SIG-M5 (cell line): Measurements from ENCODE around the gene NFATC2IP.
"Not testable (repeated sequence)": the region's sequence is repeated elsewhere in the genome, so short reads cannot be mapped to it uniquely, and the experiment has no call there.

Experiments used
- DNase-seq: peaks from one replicate; lab custom pipeline; 2025; lab: John Stamatoyannopoulos, UW

The NFATC2IP gene

GRCh38 chr16:28926284-28926683, 24.5 kb upstream of the NFATC2IP start:
- DNase-seq: not testable (repeated sequence)

GRCh38 chr16:28927815-28928214, 22.9 kb upstream of the NFATC2IP start:
- no peak for DNase-seq

GRCh38 chr16:28930203-28930602, 20.5 kb upstream of the NFATC2IP start:
- DNase-seq: no peak

- DNase-seq: no peak
Observed at GRCh38 chr16:28930652-28931051, 20.1 kb upstream of the NFATC2IP start.

GRCh38 chr16:28931801-28932225, 18.9 kb upstream of the NFATC2IP start, which contains the start of gene CD19:
TSS of gene CD19 (plus strand) at chr16:28931971. CDS start at chr16:28932001, 30 bp downstream.
- no peak for DNase-seq

- no peak for DNase-seq
Observed at GRCh38 chr16:28932339-28933141, 18.2 kb upstream of the NFATC2IP start.

- no peak for DNase-seq
Observed at GRCh38 chr16:28933171-28933570, 17.6 kb upstream of the NFATC2IP start.

GRCh38 chr16:28935346-28935745, 15.4 kb upstream of the NFATC2IP start:
- no peak for DNase-seq

GRCh38 chr16:28935924-28936783, 14.6 kb upstream of the NFATC2IP start:
- DNase-seq: peak; percentile 66

- no peak for DNase-seq
Observed at GRCh38 chr16:28936784-28937155, 14.0 kb upstream of the NFATC2IP start.

GRCh38 chr16:28937222-28937876, 13.4 kb upstream of the NFATC2IP start:
- DNase-seq: no peak

GRCh38 chr16:28938721-28939120, 12.0 kb upstream of the NFATC2IP start:
- no peak for DNase-seq

- not testable (repeated sequence) for DNase-seq
Observed at GRCh38 chr16:28939825-28940224, 10.9 kb upstream of the NFATC2IP start.

- no peak for DNase-seq
Observed at GRCh38 chr16:28943281-28943680, 7.5 kb upstream of the NFATC2IP start.

GRCh38 chr16:28946681-28947080, 4.1 kb upstream of the NFATC2IP start:
- no peak for DNase-seq

- DNase-seq: no peak
Observed at GRCh38 chr16:28951410-28951943, 740 bp downstream of the NFATC2IP start.

GRCh38 chr16:28958216-28958615, 7.5 kb downstream of the NFATC2IP start:
- DNase-seq: no peak

- DNase-seq: no peak
Observed at GRCh38 chr16:28958836-28959235, 8.1 kb downstream of the NFATC2IP start.

GRCh38 chr16:28964072-28964471, 13.3 kb downstream of the NFATC2IP start:
- DNase-seq: no peak

GRCh38 chr16:28964496-28964895, 13.8 kb downstream of the NFATC2IP start:
- no peak for DNase-seq

GRCh38 chr16:28967156-28967555, 16.4 kb downstream of the NFATC2IP start:
- no peak for DNase-seq

GRCh38 chr16:28969696-28970095, 19.0 kb downstream of the NFATC2IP start:
- not testable (repeated sequence) for DNase-seq
